GM12865 (cell line): ENCODE data around the gene RTP5.

Experiments
- DNase-seq: peaks from one replicate; pipeline ENCODE4 v3.0.0; 2010; ENCODE audit warnings: low read depth
- H3K4me3 ChIP-seq: 2 replicates; pipeline ENCODE4 v1.5.1; 2011; ENCODE audit warnings: mild to moderate bottlenecking, low read depth, low read length, control low read depth
- TF ChIP-seq, protein P1 (sequence below): IDR thresholded peaks from 2 replicates; pipeline ENCODE4 v1.5.1; 2011; ENCODE audit warnings: low read length, control low read depth, low read depth, inconsistent platforms; ENCODE audit not compliant: insufficient read depth; ENCODE audit errors: missing control alignments

The RTP5 gene

DNA sequence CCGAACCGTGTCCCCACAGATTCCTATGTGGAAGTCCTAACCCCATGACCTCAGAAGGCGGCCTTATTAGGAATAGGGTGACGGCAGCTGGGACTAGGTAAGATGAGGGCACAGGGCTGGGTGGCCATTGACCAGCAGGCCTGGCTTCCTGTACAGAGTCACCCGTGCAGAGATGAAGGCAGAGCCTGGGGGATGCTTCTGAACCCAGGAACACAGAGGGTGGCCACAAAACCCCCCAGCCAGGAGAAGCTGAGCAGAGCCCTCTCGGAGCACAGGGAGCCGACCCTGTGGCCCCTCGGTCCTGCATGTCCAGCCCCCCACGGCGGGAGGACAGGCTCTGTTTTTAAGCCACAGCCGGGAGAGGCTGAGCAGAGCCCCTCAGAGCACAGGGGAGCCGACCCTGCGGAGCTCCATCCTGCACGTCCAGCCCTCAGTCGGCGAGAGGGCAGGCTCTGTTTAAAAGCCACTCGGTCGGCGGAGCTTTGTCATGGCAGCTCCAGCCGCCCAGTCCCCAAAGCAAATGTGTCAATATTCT, 13.6 kb upstream of the RTP5 start:
- H3K4me3 ChIP-seq: no peak overlapping the region
- DNase-seq: no peak
- TF ChIP-seq, protein P1, sequence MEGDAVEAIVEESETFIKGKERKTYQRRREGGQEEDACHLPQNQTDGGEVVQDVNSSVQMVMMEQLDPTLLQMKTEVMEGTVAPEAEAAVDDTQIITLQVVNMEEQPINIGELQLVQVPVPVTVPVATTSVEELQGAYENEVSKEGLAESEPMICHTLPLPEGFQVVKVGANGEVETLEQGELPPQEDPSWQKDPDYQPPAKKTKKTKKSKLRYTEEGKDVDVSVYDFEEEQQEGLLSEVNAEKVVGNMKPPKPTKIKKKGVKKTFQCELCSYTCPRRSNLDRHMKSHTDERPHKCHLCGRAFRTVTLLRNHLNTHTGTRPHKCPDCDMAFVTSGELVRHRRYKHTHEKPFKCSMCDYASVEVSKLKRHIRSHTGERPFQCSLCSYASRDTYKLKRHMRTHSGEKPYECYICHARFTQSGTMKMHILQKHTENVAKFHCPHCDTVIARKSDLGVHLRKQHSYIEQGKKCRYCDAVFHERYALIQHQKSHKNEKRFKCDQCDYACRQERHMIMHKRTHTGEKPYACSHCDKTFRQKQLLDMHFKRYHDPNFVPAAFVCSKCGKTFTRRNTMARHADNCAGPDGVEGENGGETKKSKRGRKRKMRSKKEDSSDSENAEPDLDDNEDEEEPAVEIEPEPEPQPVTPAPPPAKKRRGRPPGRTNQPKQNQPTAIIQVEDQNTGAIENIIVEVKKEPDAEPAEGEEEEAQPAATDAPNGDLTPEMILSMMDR: no peak

DNA sequence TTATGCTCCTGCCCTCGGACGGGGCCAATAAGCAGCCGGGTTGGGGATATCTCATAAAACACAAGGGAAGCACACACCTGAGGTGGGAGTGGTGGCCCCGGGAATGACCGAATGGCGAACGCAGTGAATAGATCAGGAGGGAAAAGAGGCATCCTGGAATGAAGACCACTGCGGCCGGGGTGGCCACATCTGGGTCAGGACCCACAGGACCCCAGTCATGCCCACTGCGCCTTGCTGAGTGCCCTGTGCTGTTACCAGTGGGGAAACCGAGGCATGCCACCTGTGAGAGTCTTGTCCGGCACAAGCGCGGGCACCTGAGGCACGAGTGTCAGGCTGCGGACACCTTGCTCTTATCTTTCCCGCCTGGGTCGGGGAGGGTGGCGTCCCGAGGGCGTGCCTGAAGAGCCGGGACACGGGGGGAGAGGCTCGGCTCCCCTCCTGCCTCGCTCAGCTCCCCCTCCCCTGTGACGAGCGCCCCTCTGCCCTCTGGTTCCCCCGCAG, 12.4 kb upstream of the RTP5 start:
- DNase-seq: no peak
- TF ChIP-seq, protein P1: no peak
- H3K4me3 ChIP-seq: no peak overlapping the region

DNA sequence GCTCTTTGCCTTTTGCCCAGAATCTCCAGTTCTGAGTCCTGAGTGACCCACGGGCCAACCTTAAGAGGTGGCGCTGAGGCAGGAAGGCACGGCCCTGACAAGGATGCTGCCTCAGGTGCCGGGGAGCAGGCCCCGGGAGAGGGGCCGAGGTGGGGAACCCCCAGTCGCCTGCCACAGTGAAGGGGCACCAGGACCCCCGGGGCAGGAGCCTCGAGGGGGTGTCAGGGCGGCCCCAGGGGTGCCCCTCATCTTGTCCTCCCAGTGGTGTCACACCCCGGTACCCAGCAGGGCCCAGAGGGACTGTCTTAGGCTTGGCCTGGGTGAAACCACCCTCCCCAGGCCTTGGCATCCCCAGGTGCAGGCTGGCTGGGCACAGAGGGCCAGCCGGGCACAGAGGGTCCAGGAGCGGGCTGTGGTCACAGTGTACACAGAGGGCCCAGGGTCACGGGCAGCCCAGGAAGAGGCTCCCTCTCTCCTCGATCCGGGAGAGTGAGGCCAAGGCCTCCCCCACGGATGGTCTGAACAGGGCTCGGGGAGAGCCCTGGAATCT, 11.9 kb upstream of the RTP5 start:
- DNase-seq: no peak
- TF ChIP-seq, protein P1: no peak
- H3K4me3 ChIP-seq: peak overlapping the region; percentile 49; the same call in 1 of the 2 replicates

DNA sequence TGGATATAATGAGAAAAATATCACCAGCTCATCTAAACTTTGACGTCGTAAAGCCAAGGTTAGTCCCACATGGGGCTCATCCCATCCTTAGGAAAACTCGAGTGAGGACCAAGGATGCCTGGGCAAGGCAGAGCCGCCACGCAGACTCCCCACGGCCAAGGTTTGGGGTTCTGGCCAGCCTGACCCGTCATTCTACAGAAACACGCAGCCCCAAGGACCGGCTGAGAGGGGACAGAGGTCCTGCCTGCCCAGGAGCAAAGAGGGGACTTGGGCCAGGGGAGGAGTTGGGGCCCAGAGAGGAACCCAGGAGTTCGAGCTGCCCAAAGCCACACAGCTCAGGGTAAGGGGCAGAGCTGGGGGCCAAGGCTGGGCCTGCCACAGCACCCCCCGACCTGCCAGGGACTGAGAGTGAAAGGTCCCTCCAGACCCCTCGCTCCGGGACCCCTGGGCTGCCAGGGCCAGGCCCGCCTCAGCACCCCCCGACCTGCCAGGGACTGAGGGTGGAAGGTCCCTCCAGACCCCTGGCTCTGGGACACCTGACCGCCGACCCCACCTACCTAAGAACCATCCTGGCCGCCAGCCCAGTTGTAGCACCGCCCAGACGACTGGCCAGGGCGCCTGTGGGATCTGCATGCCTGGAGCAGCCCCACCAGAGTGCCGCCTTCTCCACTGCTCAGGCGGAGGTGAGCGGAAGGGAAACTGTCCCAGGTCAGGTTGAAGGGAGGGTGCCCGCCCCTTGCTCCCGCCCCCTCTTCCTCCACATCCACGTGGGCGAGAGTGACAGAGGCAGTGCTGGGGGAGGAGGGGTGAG, 11.1 kb upstream of the RTP5 start, which contains the start of gene PDCD1:
Gene PDCD1 (minus strand): TSS at position 689 of the 811 bp plus-strand sequence. CDS start 56 bp downstream, at position 633.
- TF ChIP-seq, protein P1: no peak
- peak within 1 kb of the TSS; percentile 49 for H3K4me3 ChIP-seq
- DNase-seq: peak; percentile 80

DNA sequence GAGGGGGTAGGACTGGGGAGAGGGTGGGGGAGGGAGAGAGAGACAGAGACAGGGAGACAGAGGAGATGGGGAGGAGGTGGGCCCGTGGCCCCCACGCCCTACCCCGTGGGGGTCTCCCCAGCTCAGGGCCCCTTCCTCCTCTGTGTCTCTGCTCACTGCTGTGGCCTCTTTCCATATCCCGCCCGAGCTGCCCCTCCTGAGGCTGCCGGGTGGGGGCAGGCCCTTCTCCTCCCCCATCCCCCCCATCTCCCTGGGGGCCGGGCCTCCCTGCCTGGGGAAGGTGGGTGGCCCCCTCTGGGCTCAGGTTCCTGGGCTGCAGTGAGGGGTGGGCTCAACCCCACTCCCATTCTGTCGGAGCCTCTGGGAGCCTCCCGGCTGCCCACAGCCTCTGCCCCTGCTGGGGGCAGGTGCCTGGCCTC, 10.5 kb upstream of the RTP5 start:
- no peak for DNase-seq
- TF ChIP-seq, protein P1: no peak
- peak overlapping the region; percentile 49 for H3K4me3 ChIP-seq

DNA sequence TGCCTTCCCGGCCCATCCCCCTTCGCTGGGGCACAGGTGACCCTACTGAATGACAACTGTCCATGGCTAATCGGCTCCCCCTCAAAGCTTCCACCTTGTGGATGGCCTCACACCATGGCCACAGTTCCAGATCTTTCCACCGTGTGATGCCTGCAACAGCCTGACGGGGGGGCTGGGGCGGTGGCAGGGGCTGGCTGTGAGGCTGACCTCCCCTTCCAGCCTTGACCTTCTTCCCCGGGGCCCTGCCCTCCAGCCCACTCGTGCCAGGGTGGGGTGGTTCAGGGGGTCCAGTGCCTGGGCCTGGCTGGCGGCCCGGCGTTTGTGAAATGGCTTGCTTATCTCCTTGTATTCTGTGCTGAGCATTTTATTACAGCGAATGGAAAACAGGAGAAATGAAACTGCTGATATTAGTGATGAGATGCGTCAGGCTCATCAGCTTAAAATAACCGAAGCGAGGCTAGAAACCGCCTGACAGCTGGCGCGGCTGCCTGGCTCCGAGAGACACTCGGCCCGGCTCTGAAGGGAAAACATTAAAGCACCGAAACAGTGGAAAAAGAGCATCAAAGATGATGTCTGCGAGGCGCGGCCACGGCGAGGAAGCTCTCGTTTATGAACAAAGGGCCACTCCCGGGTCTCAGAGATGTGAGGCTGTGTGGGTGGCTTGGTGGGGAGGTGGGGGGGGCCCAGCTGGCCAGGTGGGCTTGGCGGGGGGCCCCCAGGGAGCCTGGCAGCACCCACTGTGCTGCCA, 9.9 kb upstream of the RTP5 start:
- peak; percentile 81 for DNase-seq
- TF ChIP-seq, protein P1: peak; percentile 41
- H3K4me3 ChIP-seq: peak overlapping the region; percentile 49
